ENCODE results near the gene TFAP2E.
A peak's percentile ranks its signal among the peaks of the same experiment; 100 is the strongest.

Gene TFAP2E

GRCh38 chr1:35539824-35540261 lies 33.3 kb upstream of the TFAP2E start:
- no peaks in the 10 kb centered on the region for H3K36me3 ChIP-seq (ENCODE audit: control insufficient read depth, insufficient read depth, low read length)
- H3K9me3 ChIP-seq (ENCODE audit: control insufficient read depth, insufficient read depth, low read length), result no peaks in the 10 kb centered on the region
- H3K4me3 ChIP-seq (ENCODE audit: low read depth, low read length), result no peak overlapping the region
- peak overlapping the region; percentile 18 for H3K9ac ChIP-seq (ENCODE audit: low read depth, low read length)
- H3K4me1 ChIP-seq (ENCODE audit: control insufficient read depth, insufficient read depth, low read length), result peaks cover 36% of the 10 kb centered on the region
- no peaks in the 10 kb centered on the region for H3K27me3 ChIP-seq (ENCODE audit: control insufficient read depth, insufficient read depth, low read length)

GRCh38 chr1:35544976-35545375 lies 28.1 kb upstream of the TFAP2E start:
- no peak overlapping the region for H3K9ac ChIP-seq (ENCODE audit: low read depth, low read length)

GRCh38 chr1:35546614-35547013 lies 26.5 kb upstream of the TFAP2E start:
- Histone ChIP-seq H3K4me3 (ENCODE audit: low read depth, low read length) (no peak overlapping the region), H3K27me3 (ENCODE audit: control insufficient read depth, insufficient read depth, low read length) (no peaks in the 10 kb centered on the region), H3K9ac (ENCODE audit: low read depth, low read length) (no peak overlapping the region), H3K4me1 (ENCODE audit: control insufficient read depth, insufficient read depth, low read length) (no peaks in the 10 kb centered on the region), H3K9me3 (ENCODE audit: control insufficient read depth, insufficient read depth, low read length) (no peaks in the 10 kb centered on the region), H3K36me3 (ENCODE audit: control insufficient read depth, insufficient read depth, low read length) (no peaks in the 10 kb centered on the region)

More at GRCh38 chr1:35544976-35545375, 28.1 kb upstream of the TFAP2E start:
- Histone ChIP-seq H3K27me3 (ENCODE audit: control insufficient read depth, insufficient read depth, low read length) (no peaks in the 10 kb centered on the region), H3K36me3 (ENCODE audit: control insufficient read depth, insufficient read depth, low read length) (no peaks in the 10 kb centered on the region), H3K4me1 (ENCODE audit: control insufficient read depth, insufficient read depth, low read length) (peaks cover under 1% of the 10 kb centered on the region), H3K4me3 (ENCODE audit: low read depth, low read length) (no peak overlapping the region), H3K9me3 (ENCODE audit: control insufficient read depth, insufficient read depth, low read length) (no peaks in the 10 kb centered on the region)

GRCh38 chr1:35553851-35554250 lies 19.3 kb upstream of the TFAP2E start:
- Histone ChIP-seq H3K36me3 (ENCODE audit: control insufficient read depth, insufficient read depth, low read length) (peaks cover 3% of the 10 kb centered on the region), H3K27me3 (ENCODE audit: control insufficient read depth, insufficient read depth, low read length) (no peaks in the 10 kb centered on the region), H3K9ac (ENCODE audit: low read depth, low read length) (no peak overlapping the region), H3K9me3 (ENCODE audit: control insufficient read depth, insufficient read depth, low read length) (no peaks in the 10 kb centered on the region), H3K4me1 (ENCODE audit: control insufficient read depth, insufficient read depth, low read length) (peaks cover 27% of the 10 kb centered on the region), H3K4me3 (ENCODE audit: low read depth, low read length) (peak overlapping the region; percentile 11)

- Histone ChIP-seq H3K9ac (ENCODE audit: low read depth, low read length) (peak overlapping the region; percentile 66), H3K27me3 (ENCODE audit: control insufficient read depth, insufficient read depth, low read length) (no peaks in the 10 kb centered on the region), H3K9me3 (ENCODE audit: control insufficient read depth, insufficient read depth, low read length) (no peaks in the 10 kb centered on the region), H3K4me1 (ENCODE audit: control insufficient read depth, insufficient read depth, low read length) (peaks cover 27% of the 10 kb centered on the region), H3K36me3 (ENCODE audit: control insufficient read depth, insufficient read depth, low read length) (peaks cover 3% of the 10 kb centered on the region), H3K4me3 (ENCODE audit: low read depth, low read length) (peak overlapping the region; percentile 93)
These were observed 18.6 kb upstream of the TFAP2E start for GRCh38 chr1:35554266-35555211.

- no peaks in the 10 kb centered on the region for H3K27me3 ChIP-seq (ENCODE audit: control insufficient read depth, insufficient read depth, low read length)
- peaks cover 27% of the 10 kb centered on the region for H3K4me1 ChIP-seq (ENCODE audit: control insufficient read depth, insufficient read depth, low read length)
- no peaks in the 10 kb centered on the region for H3K9me3 ChIP-seq (ENCODE audit: control insufficient read depth, insufficient read depth, low read length)
- peak overlapping the region; percentile 93 for H3K4me3 ChIP-seq (ENCODE audit: low read depth, low read length)
- no peak overlapping the region for H3K9ac ChIP-seq (ENCODE audit: low read depth, low read length)
- peaks cover 3% of the 10 kb centered on the region for H3K36me3 ChIP-seq (ENCODE audit: control insufficient read depth, insufficient read depth, low read length)
These were observed 17.9 kb upstream of the TFAP2E start for GRCh38 chr1:35555212-35555584.

GRCh38 chr1:35555601-35556477 lies 17.3 kb upstream of the TFAP2E start:
- Histone ChIP-seq H3K4me3 (ENCODE audit: low read depth, low read length) (peak overlapping the region; percentile 93), H3K4me1 (ENCODE audit: control insufficient read depth, insufficient read depth, low read length) (peaks cover 27% of the 10 kb centered on the region), H3K9me3 (ENCODE audit: control insufficient read depth, insufficient read depth, low read length) (no peaks in the 10 kb centered on the region), H3K27me3 (ENCODE audit: control insufficient read depth, insufficient read depth, low read length) (no peaks in the 10 kb centered on the region), H3K36me3 (ENCODE audit: control insufficient read depth, insufficient read depth, low read length) (peaks cover 9% of the 10 kb centered on the region), H3K9ac (ENCODE audit: low read depth, low read length) (no peak overlapping the region)

GRCh38 chr1:35556484-35557117 lies 16.5 kb upstream of the TFAP2E start:
- peaks cover 27% of the 10 kb centered on the region for H3K4me1 ChIP-seq (ENCODE audit: control insufficient read depth, insufficient read depth, low read length)
- no peaks in the 10 kb centered on the region for H3K27me3 ChIP-seq (ENCODE audit: control insufficient read depth, insufficient read depth, low read length)
- H3K9ac ChIP-seq (ENCODE audit: low read depth, low read length), result peak overlapping the region; percentile 96
- H3K9me3 ChIP-seq (ENCODE audit: control insufficient read depth, insufficient read depth, low read length), result no peaks in the 10 kb centered on the region
- H3K4me3 ChIP-seq (ENCODE audit: low read depth, low read length), result peak overlapping the region; percentile 93
- H3K36me3 ChIP-seq (ENCODE audit: control insufficient read depth, insufficient read depth, low read length), result peaks cover 16% of the 10 kb centered on the region

- Histone ChIP-seq H3K9me3 (ENCODE audit: control insufficient read depth, insufficient read depth, low read length) (no peaks in the 10 kb centered on the region), H3K9ac (ENCODE audit: low read depth, low read length) (peak within 1 kb of the TSS; percentile 96), H3K4me3 (ENCODE audit: low read depth, low read length) (peak within 1 kb of the TSS; percentile 93), H3K4me1 (ENCODE audit: control insufficient read depth, insufficient read depth, low read length) (peaks cover 27% of the 10 kb centered on the region), H3K27me3 (ENCODE audit: control insufficient read depth, insufficient read depth, low read length) (no peaks in the 10 kb centered on the region), H3K36me3 (ENCODE audit: control insufficient read depth, insufficient read depth, low read length) (peaks cover 21% of the 10 kb centered on the region)
These were observed 15.9 kb upstream of the TFAP2E start, which contains the start of gene KIAA0319L for GRCh38 chr1:35557118-35557610. Gene KIAA0319L (minus strand): TSS chr1:35557403. CDS start chr1:35554491, 2,912 bp downstream.

- H3K4me3 ChIP-seq (ENCODE audit: low read depth, low read length), result peak within 1 kb of the TSS; percentile 93
- no peaks in the 10 kb centered on the region for H3K9me3 ChIP-seq (ENCODE audit: control insufficient read depth, insufficient read depth, low read length)
- peaks cover 27% of the 10 kb centered on the region for H3K4me1 ChIP-seq (ENCODE audit: control insufficient read depth, insufficient read depth, low read length)
- H3K27me3 ChIP-seq (ENCODE audit: control insufficient read depth, insufficient read depth, low read length), result no peaks in the 10 kb centered on the region
- peaks cover 22% of the 10 kb centered on the region for H3K36me3 ChIP-seq (ENCODE audit: control insufficient read depth, insufficient read depth, low read length)
- H3K9ac ChIP-seq (ENCODE audit: low read depth, low read length), result peak within 1 kb of the TSS; percentile 96
These were observed 15.3 kb upstream of the TFAP2E start, which contains the start of gene NCDN for GRCh38 chr1:35557611-35558373. Gene NCDN (plus strand): TSS chr1:35557799. CDS start chr1:35558191, 392 bp downstream.

Data from iPS-15b (cell line).